ENCODE measurements around the gene YIF1B.
"Not testable (repeated sequence)": the region's sequence is repeated elsewhere in the genome, so short reads cannot be mapped to it uniquely, and the experiment has no call there.

DNA sequence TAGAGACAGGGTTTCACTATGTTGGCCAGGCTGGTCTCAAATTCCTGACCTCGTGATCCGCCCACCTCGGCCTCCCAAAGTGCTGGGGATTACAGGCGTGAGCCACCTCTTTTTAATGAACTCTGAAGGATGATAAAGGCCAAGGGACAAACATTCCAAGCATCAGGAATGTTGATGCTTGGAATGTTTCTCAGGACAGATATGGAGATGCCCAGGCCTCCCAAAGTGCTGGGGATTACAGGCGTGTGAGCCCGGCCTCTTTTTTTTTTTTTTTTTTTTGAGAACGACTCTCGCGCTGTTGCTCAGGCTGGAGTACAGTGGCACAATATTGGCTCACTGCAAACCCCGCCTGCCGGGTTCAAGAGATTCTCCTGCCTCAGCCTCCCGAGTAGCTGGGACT is 53.8 kb downstream of the YIF1B start:
- TF ChIP-seq, protein P1, sequence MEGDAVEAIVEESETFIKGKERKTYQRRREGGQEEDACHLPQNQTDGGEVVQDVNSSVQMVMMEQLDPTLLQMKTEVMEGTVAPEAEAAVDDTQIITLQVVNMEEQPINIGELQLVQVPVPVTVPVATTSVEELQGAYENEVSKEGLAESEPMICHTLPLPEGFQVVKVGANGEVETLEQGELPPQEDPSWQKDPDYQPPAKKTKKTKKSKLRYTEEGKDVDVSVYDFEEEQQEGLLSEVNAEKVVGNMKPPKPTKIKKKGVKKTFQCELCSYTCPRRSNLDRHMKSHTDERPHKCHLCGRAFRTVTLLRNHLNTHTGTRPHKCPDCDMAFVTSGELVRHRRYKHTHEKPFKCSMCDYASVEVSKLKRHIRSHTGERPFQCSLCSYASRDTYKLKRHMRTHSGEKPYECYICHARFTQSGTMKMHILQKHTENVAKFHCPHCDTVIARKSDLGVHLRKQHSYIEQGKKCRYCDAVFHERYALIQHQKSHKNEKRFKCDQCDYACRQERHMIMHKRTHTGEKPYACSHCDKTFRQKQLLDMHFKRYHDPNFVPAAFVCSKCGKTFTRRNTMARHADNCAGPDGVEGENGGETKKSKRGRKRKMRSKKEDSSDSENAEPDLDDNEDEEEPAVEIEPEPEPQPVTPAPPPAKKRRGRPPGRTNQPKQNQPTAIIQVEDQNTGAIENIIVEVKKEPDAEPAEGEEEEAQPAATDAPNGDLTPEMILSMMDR (IDR thresholded peaks at IDR 0.05): not testable (repeated sequence)
- TF ChIP-seq TCF7L2 (IDR thresholded peaks at IDR 0.05; ENCODE audit: low read depth, low read length); POLR2AphosphoS5 (IDR thresholded peaks at IDR 0.05; ENCODE audit: low read depth, low read length); SIN3A (IDR thresholded peaks at IDR 0.05; ENCODE audit: borderline replicate concordance, insufficient read depth, low read depth, low read length): not testable (repeated sequence)

Data from Panc1 (cell line).